ENCODE results near the gene CALML6.

GRCh38 chr1:1959840-1960479 is 44.9 kb downstream of the CALML6 start:
- peak; percentile 38; the same call in 1 of the 2 replicates for TF ChIP-seq ZNF76 (tag by site-specific recombination; IDR thresholded peaks at IDR 0.05; ENCODE audit: borderline replicate concordance, low read depth)
- no peak; the same call in 1 of the 2 replicates for TF ChIP-seq YY1 (tag by site-specific recombination; IDR thresholded peaks at IDR 0.05)
- TF ChIP-seq, protein P1, sequence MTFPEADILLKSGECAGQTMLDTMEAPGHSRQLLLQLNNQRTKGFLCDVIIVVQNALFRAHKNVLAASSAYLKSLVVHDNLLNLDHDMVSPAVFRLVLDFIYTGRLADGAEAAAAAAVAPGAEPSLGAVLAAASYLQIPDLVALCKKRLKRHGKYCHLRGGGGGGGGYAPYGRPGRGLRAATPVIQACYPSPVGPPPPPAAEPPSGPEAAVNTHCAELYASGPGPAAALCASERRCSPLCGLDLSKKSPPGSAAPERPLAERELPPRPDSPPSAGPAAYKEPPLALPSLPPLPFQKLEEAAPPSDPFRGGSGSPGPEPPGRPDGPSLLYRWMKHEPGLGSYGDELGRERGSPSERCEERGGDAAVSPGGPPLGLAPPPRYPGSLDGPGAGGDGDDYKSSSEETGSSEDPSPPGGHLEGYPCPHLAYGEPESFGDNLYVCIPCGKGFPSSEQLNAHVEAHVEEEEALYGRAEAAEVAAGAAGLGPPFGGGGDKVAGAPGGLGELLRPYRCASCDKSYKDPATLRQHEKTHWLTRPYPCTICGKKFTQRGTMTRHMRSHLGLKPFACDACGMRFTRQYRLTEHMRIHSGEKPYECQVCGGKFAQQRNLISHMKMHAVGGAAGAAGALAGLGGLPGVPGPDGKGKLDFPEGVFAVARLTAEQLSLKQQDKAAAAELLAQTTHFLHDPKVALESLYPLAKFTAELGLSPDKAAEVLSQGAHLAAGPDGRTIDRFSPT (tag by site-specific recombination; IDR thresholded peaks at IDR 0.05), result peak; percentile 79
- no peak for TF ChIP-seq OSR2 (tag by site-specific recombination; IDR thresholded peaks at IDR 0.05)
- TF ChIP-seq, protein P2, sequence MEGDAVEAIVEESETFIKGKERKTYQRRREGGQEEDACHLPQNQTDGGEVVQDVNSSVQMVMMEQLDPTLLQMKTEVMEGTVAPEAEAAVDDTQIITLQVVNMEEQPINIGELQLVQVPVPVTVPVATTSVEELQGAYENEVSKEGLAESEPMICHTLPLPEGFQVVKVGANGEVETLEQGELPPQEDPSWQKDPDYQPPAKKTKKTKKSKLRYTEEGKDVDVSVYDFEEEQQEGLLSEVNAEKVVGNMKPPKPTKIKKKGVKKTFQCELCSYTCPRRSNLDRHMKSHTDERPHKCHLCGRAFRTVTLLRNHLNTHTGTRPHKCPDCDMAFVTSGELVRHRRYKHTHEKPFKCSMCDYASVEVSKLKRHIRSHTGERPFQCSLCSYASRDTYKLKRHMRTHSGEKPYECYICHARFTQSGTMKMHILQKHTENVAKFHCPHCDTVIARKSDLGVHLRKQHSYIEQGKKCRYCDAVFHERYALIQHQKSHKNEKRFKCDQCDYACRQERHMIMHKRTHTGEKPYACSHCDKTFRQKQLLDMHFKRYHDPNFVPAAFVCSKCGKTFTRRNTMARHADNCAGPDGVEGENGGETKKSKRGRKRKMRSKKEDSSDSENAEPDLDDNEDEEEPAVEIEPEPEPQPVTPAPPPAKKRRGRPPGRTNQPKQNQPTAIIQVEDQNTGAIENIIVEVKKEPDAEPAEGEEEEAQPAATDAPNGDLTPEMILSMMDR (tag by site-specific recombination; IDR thresholded peaks at IDR 0.05), result peak; percentile 92
- TF ChIP-seq, protein P3, sequence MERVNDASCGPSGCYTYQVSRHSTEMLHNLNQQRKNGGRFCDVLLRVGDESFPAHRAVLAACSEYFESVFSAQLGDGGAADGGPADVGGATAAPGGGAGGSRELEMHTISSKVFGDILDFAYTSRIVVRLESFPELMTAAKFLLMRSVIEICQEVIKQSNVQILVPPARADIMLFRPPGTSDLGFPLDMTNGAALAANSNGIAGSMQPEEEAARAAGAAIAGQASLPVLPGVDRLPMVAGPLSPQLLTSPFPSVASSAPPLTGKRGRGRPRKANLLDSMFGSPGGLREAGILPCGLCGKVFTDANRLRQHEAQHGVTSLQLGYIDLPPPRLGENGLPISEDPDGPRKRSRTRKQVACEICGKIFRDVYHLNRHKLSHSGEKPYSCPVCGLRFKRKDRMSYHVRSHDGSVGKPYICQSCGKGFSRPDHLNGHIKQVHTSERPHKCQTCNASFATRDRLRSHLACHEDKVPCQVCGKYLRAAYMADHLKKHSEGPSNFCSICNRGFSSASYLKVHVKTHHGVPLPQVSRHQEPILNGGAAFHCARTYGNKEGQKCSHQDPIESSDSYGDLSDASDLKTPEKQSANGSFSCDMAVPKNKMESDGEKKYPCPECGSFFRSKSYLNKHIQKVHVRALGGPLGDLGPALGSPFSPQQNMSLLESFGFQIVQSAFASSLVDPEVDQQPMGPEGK (tag by site-specific recombination; IDR thresholded peaks at IDR 0.05), result peak; percentile 99
- TF ChIP-seq, protein P4, sequence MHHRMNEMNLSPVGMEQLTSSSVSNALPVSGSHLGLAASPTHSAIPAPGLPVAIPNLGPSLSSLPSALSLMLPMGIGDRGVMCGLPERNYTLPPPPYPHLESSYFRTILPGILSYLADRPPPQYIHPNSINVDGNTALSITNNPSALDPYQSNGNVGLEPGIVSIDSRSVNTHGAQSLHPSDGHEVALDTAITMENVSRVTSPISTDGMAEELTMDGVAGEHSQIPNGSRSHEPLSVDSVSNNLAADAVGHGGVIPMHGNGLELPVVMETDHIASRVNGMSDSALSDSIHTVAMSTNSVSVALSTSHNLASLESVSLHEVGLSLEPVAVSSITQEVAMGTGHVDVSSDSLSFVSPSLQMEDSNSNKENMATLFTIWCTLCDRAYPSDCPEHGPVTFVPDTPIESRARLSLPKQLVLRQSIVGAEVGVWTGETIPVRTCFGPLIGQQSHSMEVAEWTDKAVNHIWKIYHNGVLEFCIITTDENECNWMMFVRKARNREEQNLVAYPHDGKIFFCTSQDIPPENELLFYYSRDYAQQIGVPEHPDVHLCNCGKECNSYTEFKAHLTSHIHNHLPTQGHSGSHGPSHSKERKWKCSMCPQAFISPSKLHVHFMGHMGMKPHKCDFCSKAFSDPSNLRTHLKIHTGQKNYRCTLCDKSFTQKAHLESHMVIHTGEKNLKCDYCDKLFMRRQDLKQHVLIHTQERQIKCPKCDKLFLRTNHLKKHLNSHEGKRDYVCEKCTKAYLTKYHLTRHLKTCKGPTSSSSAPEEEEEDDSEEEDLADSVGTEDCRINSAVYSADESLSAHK (tag by site-specific recombination; IDR thresholded peaks at IDR 0.05), result no peak
- 0 out of 2 replicates have a peak, but pooled peaks have one; percentile 43 for TF ChIP-seq BCL11A (tag by site-specific recombination; IDR thresholded peaks at IDR 0.05; ENCODE audit: low read depth)
- peak; percentile 60; the same call in 1 of the 2 replicates for TF ChIP-seq ZNF24 (tag by site-specific recombination; IDR thresholded peaks at IDR 0.05)
- peak; percentile 89 for TF ChIP-seq IKZF3 (tag by site-specific recombination; IDR thresholded peaks at IDR 0.05)
